Measurements from ENCODE around the gene DPP3.

- no peak for TF ChIP-seq GATA2 (IDR thresholded peaks at IDR 0.05; ENCODE audit: low read depth, low read length)
- TF ChIP-seq GATA3 (IDR thresholded peaks at IDR 0.05; ENCODE audit: low read depth, low read length), result no peak
Measured at GRCh38 chr11:66543263-66544107, 63.3 kb downstream of the DPP3 start.

All from SH-SY5Y (cell line).